GM12878 (cell line): ENCODE data around the gene RSPH4A. TPM values are rescaled to one million over a fixed set of nuclear protein-coding genes. Genes with fewer than 3 reads are reported as not detected.

ENCODE experiments used
- ATAC-seq: fragments of 200-7000 bp; cut with Tn5 transposase; 3 replicates; pipeline ENCODE4 v1.9.1; 2020; ENCODE audit warnings: mild to moderate bottlenecking, moderate library complexity
- BruUV-seq: library from RNA; stranded (reverse); fragments of 400-500 nt; replicated peaks from 2 replicates; lab custom pipeline; 2021; lab: Mats Ljungman, UMichigan
- CTCF ChIA-PET: fragments of 300-600 bp; sonication (Branson Sonifier 250); formaldehyde crosslinking; extraction: SDS; loops from one replicate; lab custom pipeline; 2021; ENCODE audit warnings: inconsistent platforms; lab: Yijun Ruan, JAX
- POLR2A ChIA-PET: fragments of 350-600 bp; formaldehyde crosslinking; extraction: SDS; loops from one replicate; lab custom pipeline; 2021; ENCODE audit warnings: inconsistent platforms; lab: Charles Lee
- RAD21 ChIA-PET: fragments of 300-600 bp; sonication (Branson Sonifier 250); formaldehyde crosslinking; loops from one replicate; lab custom pipeline; 2023; ENCODE audit warnings: antibody characterized with exemption; ENCODE audit not compliant: unreplicated experiment; lab: Charles Lee
- SMC1A ChIA-PET: fragments of 300-600 bp; sonication (Branson Sonifier 250); formaldehyde crosslinking; loops from one replicate; lab custom pipeline; 2023; ENCODE audit not compliant: unreplicated experiment, uncharacterized antibody; lab: Charles Lee
- DNase-seq: peaks from one replicate; pipeline ENCODE4 v3.0.0-alpha.2; 2011; ENCODE audit warnings: low read depth, low spot score
- FAIRE-seq: peaks from 3 replicates; lab custom pipeline; 2011; peaks lifted over from hg19 to GRCh38; lab: Jason Lieb, UNC
- H2AFZ ChIP-seq: 2 replicates; pipeline ENCODE4 v1.6.0; 2011; ENCODE audit warnings: low read depth, low read length, control low read depth; ENCODE audit not compliant: control insufficient read depth
- H3K27ac ChIP-seq: 2 replicates; pipeline ENCODE4 v1.5.1; 2011; ENCODE audit warnings: control low read depth; ENCODE audit not compliant: control insufficient read depth, insufficient read depth
- H3K27me3 ChIP-seq, 2 experiments: replicated peaks in 1 of 2; 2 replicates each; pipeline versions ENCODE4 v1.6.0 to v1.6.1; 2011; ENCODE audit warnings: low read length in 1 of 2; ENCODE audit not compliant: control insufficient read depth in 2 of 2, insufficient read depth in 2 of 2
- H3K36me3 ChIP-seq, 2 experiments: 2 replicates each; pipeline ENCODE4 v1.5.1; 2011; ENCODE audit warnings: low read length in 1 of 2; ENCODE audit not compliant: control insufficient read depth in 2 of 2, insufficient read depth in 2 of 2
- H3K4me1 ChIP-seq: 2 replicates; pipeline ENCODE4 v1.6.1; 2011; ENCODE audit warnings: mild to moderate bottlenecking, low read length, moderate library complexity, mixed read lengths; ENCODE audit not compliant: control insufficient read depth, insufficient read depth
- H3K4me2 ChIP-seq: 2 replicates; pipeline ENCODE4 v1.6.0; 2011; ENCODE audit warnings: control low read depth; ENCODE audit not compliant: control insufficient read depth, insufficient read depth
- H3K4me3 ChIP-seq: fragments of 200-600 bp; sonication (generic); 2 replicates; pipeline ENCODE4 v1.5.1; 2016
- H3K79me2 ChIP-seq: 2 replicates; pipeline ENCODE4 v1.6.0; 2011; ENCODE audit warnings: low read length; ENCODE audit not compliant: control insufficient read depth, insufficient read depth
- H3K9ac ChIP-seq: 2 replicates; pipeline ENCODE4 v1.8.0; 2011; ENCODE audit warnings: low read length, control low read depth, mixed read lengths; ENCODE audit not compliant: control insufficient read depth, insufficient read depth
- H3K9me3 ChIP-seq: replicated peaks from 3 replicates; pipeline ENCODE4 v1.5.1; 2011; ENCODE audit warnings: mild to moderate bottlenecking, low read length; ENCODE audit not compliant: control insufficient read depth, insufficient read depth
- H4K20me1 ChIP-seq: 2 replicates; pipeline ENCODE4 v1.6.0; 2011; ENCODE audit not compliant: control insufficient read depth, insufficient read depth
- BRCA1 ChIP-seq: IDR thresholded peaks from 2 replicates; pipeline ENCODE4 v1.6.1; 2011; ENCODE audit warnings: low read depth, low read length, improper control_type of control experiment
- EP300 ChIP-seq, 2 experiments: fragments of 150-350 bp in 1 of 2; IDR thresholded peaks; 2 replicates each; pipeline ENCODE4 v1.6.1; 2011 to 2012; ENCODE audit warnings: low read depth in 2 of 2, low read length in 2 of 2, borderline replicate concordance in 1 of 2, improper control_type of control experiment in 1 of 2, inconsistent platforms in 1 of 2; ENCODE audit not compliant: control insufficient read depth in 1 of 2
- FOXM1 ChIP-seq: IDR thresholded peaks from 2 replicates; pipeline ENCODE4 v1.6.1; 2012; ENCODE audit warnings: low read depth, mild to moderate bottlenecking, inconsistent platforms, low read length, moderate library complexity
- JUNB ChIP-seq: IDR thresholded peaks from 2 replicates; pipeline ENCODE4 v1.6.1; 2016; ENCODE audit warnings: antibody characterized with exemption, mild to moderate bottlenecking
- REST ChIP-seq: IDR thresholded peaks from 2 replicates; pipeline ENCODE4 v1.6.1; 2012; ENCODE audit warnings: mild to moderate bottlenecking, low read depth, low read length
- SPI1 ChIP-seq: IDR thresholded peaks from 2 replicates; pipeline ENCODE4 v1.6.1; 2011; ENCODE audit warnings: low read depth, mild to moderate bottlenecking, low read length, moderate library complexity, borderline replicate concordance; ENCODE audit not compliant: insufficient read depth
- ZBTB40 ChIP-seq: fragments of 450-650 bp; IDR thresholded peaks from 2 replicates; pipeline ENCODE4 v1.6.1; 2016; ENCODE audit warnings: mild to moderate bottlenecking, moderate library complexity, borderline replicate concordance
- WGBS: methylation state at CpG from one replicate; pipeline ENCODE4 v1.1.6; 2016; ENCODE audit warnings: low lambda C conversion rate; ENCODE audit not compliant: insufficient replicate concordance, insufficient coverage; ENCODE audit errors: missing lambda C conversion rate; 5-methylcytosine and 5-hydroxymethylcytosine counted together
- in situ Hi-C: fragments of 300-500 bp; cut with MboI; formaldehyde crosslinking; loops from 9 replicates; pipeline ENCODE4 v1.14.3; 2018; ENCODE audit warnings: mixed read lengths
- intact Hi-C: fragments of 100-400 bp; cut with micrococcal nuclease; formaldehyde crosslinking; loops from one replicate; pipeline ENCODE4 v1.14.2; 2022; ENCODE audit not compliant: unreplicated experiment
- polyA plus RNA-seq, 11 experiments: library from polyadenylated mRNA; depleted of rRNA in 4 of 11; unstranded in 6 of 11; stranded (reverse) in 5 of 11; fragments of >200 nt; fragmentation: Nextera tagmentation in 4 of 11; fragmentation: Illumina TruSeq in 1 of 11; extraction: Ambion mirVana in 4 of 11; extraction: Trizol in 1 of 11; gene quantifications; 1 replicate in 1 of 11; 2 replicates in 10 of 11; pipeline versions ENCODE4 v1.2.1 to v1.2.3, GENCODE V29; 2011 to 2016; ENCODE audit warnings: inconsistent platforms in 2 of 11, missing spikeins in 2 of 11, low read depth in 1 of 11
- total RNA-seq, 4 experiments: library from RNA; depleted of rRNA in 3 of 4; stranded (reverse); fragments of >200 nt in 3 of 4; fragmentation: Illumina TruSeq in 1 of 4; extraction: Trizol in 1 of 4; gene quantifications; 2 replicates each; pipeline versions ENCODE4 v1.2.1 to v1.2.3, GENCODE V29; 2013 to 2021

RSPH4A gene
- total and polyA plus RNA-seq, 10 of the 15 experiments (the other 5 are each of a cell fraction or from before 2014, with no cell fraction given) = 0.07 to 0.28 (median 0.21) TPM; not detected in 1

- FAIRE-seq = no peak
- WGBS = 100% methylated on average over 3 of the region's 3 CpGs
- no peak overlapping the region for H2AFZ ChIP-seq
These were observed 9.6 kb downstream of the RSPH4A start for GRCh38 chr6:116625872-116626271.

DNA sequence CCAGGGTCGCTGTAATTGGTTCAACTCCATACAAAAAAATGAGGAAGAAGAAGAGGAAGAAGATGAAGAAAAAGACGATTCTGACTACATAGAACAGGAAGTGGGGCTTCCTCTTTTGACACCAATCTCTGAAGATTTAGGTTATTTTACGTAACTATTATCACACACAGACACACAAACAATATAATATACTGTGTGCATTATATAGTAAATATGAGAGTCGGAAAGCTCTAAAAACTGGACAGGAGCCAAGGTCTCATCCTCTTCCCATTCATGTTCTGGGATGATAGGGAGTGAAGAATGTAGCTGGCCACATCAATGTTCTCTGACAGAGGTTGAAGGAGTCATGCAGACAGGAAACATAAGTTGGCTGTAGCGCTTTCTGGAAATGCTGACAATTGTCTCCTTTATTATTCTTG, 13.3 kb downstream of the RSPH4A start:
- ChIA-PET POLR2A (no interaction called here), RAD21 (no interaction called here), CTCF (no interaction called here), SMC1A (interaction anchor here (1.0 kb wide), 1 partner anchor 360 kb away, joined by 3 read pairs; no protein-coding TSS in a partner anchor)
- WGBS = 79% methylated on average over 5 of the region's 5 CpGs
- Histone ChIP-seq H3K4me2 (no peak overlapping the region), H3K36me3 (peaks cover 0 to 2% of the 10 kb centered on the region in 2 experiments; a peak in 3 of 4 replicates), H3K9ac (no peak overlapping the region), H3K4me1 (no peaks in the 10 kb centered on the region), H4K20me1 (no peaks in the 10 kb centered on the region), H3K27me3 (no peaks in the 10 kb centered on the region), H3K4me3 (no peak overlapping the region), H2AFZ (no peak overlapping the region), H3K9me3 (no peaks in the 10 kb centered on the region), H3K79me2 (no peaks in the 10 kb centered on the region), H3K27ac (no peak overlapping the region)
- in situ Hi-C loops (no loop called here), intact Hi-C loops (no loop called here)
- ATAC-seq (no peak), FAIRE-seq (no peak), DNase-seq (no peak)
- no TSS peak for BruUV-seq
- TF ChIP-seq ZBTB40 = no peak
- peak; percentile 17; the same call in 1 of the 2 replicates for TF ChIP-seq SPI1
- TF ChIP-seq REST = no peak
- no peak for TF ChIP-seq EP300 (IDR thresholded peaks at IDR 0.05; ENCODE audit: borderline replicate concordance in 1 of 2, control insufficient read depth in 1 of 2, low read depth in 2 of 2, low read length in 2 of 2)

More at GRCh38 chr6:116625872-116626271, 9.6 kb downstream of the RSPH4A start:
- Histone ChIP-seq H3K27ac (no peak overlapping the region), H4K20me1 (no peaks in the 10 kb centered on the region), H3K79me2 (no peaks in the 10 kb centered on the region), H3K9me3 (no peaks in the 10 kb centered on the region), H3K4me1 (no peaks in the 10 kb centered on the region), H3K36me3 (no peaks in the 10 kb centered on the region), H3K4me3 (no peak overlapping the region), H3K4me2 (no peak overlapping the region), H3K27me3 (no peaks in the 10 kb centered on the region), H3K9ac (no peak overlapping the region)
- ChIA-PET RAD21 (no interaction called here), SMC1A (no interaction called here), POLR2A (no interaction called here), CTCF (interaction anchor here (1.9 kb wide), 1 partner anchor 19 kb away, joined by 6 read pairs; no protein-coding TSS in a partner anchor)
- no TSS peak for BruUV-seq
- TF ChIP-seq FOXM1 (no peak), BRCA1 (no peak), JUNB (no peak)
- ATAC-seq (no peak), DNase-seq (no peak)
- intact Hi-C loops (no loop called here), in situ Hi-C loops (no loop called here)
